NCI-H2171 (cell line): ENCODE results near the gene STIM1.

Experiments
- DNase-seq: peaks from one replicate; lab custom pipeline; 2025; lab: John Stamatoyannopoulos, UW

STIM1 gene

GRCh38 chr11:3830730-3831129 is 24.7 kb upstream of the STIM1 start:
- no peak for DNase-seq

- DNase-seq = no peak
These were observed 23.9 kb upstream of the STIM1 start for GRCh38 chr11:3831378-3832239.

GRCh38 chr11:3832816-3833215 is 22.6 kb upstream of the STIM1 start:
- no peak for DNase-seq

GRCh38 chr11:3833449-3833848 is 22.0 kb upstream of the STIM1 start:
- DNase-seq = no peak

DNA sequence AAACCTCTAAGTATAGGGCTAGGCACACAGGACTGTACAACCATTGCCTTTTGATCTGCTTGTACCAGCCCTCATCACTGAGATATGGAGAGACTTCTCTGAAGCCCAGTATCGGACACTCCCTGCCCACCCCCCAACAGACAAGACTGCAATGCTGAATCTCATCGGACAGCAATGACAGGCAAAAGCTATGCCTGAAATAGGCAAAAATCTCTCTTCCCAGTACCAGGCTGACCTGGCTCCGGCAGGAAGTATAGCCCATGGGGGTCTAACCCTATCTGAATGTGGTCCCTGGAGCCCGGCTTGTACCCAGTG is 21.2 kb upstream of the STIM1 start:
- no peak for DNase-seq

DNA sequence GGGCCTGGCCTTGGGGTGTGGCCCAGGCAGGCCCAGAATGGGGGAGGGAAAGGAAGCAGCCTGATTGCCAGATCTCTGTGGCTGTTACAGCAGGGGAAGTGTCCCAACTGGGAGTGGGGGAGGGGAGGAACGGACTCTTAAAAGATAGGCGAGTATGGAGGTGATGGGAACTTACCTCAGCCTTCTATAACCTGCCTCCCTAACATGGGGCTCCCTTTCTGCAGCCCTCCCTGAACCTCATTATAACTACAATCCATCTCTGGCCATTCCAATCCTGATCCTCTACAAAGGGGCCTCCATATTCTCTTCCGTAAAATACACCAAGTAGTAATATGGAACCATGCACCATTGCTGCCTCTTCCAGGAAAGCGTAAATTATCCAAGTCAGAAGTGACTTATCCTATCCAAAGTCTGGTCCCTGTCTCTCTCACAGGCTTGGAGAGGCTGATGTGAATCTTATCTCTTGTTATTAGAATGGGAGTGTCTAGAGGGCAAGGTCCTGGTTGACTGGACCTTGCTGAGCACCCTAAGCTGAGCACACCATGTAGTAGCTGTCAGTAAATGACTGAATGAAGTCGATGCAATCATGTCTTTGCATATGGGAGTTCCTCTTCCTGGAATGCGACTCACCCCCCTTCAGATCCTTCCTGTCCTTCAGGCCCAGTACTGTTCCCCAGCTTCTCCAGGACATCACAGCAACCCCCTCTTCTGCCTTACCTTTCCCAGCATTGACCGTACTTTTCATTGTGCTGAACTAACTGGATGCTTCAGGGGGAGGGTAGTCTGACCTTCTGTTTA is 20.6 kb upstream of the STIM1 start:
- no peak for DNase-seq

- no peak for DNase-seq
These were observed 19.7 kb upstream of the STIM1 start for GRCh38 chr11:3835751-3836150.

- DNase-seq = no peak
These were observed 18.6 kb upstream of the STIM1 start for GRCh38 chr11:3836903-3837302.

DNA sequence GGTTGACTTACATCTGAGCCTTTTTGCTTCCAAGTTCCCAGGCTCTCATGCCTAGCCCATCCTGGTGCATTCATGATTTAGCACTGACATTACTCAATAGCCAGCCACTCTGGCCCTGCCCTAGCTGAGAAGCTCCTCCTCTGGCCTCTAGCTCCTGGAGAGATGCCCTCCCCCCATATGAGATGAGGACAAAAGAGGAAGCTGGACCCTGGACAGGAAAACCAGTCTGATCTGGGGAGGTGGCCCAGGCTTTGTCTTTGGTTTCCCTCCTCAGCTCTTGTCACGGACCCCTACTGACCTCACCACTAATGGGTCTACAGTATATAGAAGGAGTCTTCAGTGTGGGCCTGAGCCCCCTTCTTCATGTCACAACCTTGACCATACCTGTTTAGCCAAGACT is 17.7 kb upstream of the STIM1 start:
- DNase-seq = no peak

- DNase-seq = no peak
These were observed 17.0 kb upstream of the STIM1 start for GRCh38 chr11:3838504-3838903.

GRCh38 chr11:3840004-3840869 is 15.2 kb upstream of the STIM1 start:
- DNase-seq = no peak

DNA sequence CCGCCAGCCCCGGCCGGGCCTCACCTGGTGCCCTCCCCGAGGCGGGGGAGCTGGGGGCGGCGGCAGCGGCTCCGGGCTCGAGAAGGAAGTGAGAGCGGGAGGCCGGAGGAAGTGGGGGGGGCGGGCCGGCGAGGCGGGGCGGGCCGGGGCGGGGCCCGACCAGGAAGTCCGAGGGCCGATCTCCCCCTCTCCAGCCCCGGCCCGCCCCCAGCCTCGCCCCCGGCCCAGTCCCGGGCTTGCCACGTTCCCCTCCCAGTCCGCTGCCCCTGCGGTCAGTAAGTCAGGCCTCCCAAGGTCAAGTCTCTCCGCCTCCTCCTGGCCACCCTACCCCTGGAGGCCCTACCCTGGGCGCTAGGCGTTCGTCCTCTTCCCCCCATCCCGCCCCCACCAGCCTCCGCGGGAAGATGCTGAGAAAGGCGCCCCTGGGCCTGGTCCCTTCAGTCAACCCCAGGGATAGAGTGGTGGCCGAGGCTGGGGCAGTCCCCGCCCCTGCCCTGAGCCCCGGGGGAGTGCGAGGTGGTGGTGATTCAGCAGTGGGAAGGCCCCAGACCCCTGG is 14.5 kb upstream of the STIM1 start, which contains the start of gene RHOG:
Gene RHOG (minus strand): TSS at position 90 of the 556 bp plus-strand sequence. CDS start 12,821 bp downstream, outside the sequence.
- no peak for DNase-seq

DNA sequence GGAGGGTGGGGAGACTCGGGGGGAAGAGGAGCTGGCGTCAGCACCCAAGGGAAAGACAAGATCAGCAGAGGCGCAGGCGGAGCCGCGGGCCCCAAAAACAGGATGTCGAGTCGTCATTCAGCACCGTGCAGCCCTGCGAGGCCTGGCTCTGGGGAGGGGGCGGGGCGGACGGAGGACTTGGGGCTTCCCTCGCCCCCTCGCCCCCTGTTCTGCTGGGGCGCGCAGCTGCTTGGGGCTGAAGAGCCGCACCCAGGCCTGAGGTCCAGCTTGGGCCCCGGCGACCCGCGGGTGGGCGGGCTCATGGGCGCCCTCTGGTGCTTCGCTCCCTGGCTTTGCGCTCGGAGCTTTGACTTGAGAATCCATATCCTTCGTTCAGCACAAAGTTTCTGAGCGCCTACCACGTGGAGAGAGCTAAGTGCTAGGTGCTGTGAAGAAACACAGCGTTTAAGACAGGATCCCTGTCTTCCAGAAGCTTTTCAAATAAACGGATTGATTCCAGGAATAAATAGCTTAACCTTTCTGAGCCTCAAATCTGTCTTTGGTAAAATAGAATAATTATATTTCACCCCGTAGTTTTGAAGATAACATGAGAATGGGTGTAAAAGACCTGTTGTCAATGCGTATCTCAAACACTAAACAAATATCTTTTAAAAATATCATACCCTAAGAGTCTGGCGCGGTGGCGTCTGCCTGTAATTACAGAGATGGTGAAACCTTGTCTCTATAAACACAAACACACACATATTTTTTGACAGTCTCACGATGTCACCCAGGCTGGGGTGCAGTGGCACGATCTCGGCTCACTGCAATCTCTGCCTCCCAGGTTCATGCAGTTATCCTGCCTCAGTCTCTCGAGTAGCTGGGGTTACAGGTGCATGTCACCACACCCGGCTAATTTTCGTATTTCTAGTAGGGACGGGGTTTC is 13.8 kb upstream of the STIM1 start:
- DNase-seq = peak; percentile 52

GRCh38 chr11:3843326-3843725 is 12.1 kb upstream of the STIM1 start:
- DNase-seq = no peak

GRCh38 chr11:3845246-3845645 is 10.2 kb upstream of the STIM1 start:
- no peak for DNase-seq

GRCh38 chr11:3845670-3846069 is 9.8 kb upstream of the STIM1 start:
- no peak for DNase-seq

DNA sequence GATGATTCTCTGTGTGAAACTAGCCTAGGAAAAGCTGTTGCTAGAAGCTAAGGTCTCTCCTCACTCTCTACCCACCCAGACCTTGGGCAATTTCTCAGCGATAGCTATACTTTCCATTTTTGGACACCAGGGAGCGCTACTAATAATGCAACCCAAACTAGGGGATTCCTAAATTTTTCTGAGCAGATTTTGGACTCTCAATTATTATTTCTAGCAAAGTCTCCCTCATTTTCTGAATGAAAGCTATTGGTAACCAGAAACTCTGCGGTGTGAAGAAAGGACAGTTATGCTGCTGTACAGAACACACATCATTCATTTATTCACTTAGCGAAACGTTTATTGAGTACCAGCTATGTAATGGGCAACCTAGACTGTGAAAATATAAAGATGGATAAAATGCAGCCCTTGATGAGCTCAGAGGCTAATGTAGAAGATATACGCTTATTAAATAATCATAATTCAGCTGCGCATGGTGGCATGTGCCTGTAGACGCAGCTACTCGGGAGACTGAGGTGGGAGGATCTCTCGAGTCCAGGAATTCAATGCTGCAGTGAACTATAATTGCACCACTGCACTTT is 6.1 kb upstream of the STIM1 start:
- no peak for DNase-seq

DNA sequence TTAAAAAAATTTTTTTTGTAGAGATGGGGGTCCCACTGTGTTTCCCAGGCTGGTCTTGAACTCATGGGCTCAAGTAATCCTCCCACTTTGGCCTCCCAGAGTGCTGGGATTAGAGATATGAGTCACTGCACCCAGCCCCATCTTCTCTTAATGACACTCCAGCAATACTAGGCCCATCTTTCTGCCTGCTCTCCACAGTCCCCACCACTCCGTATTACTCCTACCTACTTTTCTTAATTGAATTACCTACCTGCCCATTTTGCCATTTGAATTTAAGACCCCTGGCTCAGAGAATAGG is 2.0 kb upstream of the STIM1 start:
- no peak for DNase-seq

GRCh38 chr11:3853899-3854659 is 1.4 kb upstream of the STIM1 start:
- DNase-seq = no peak

- no peak for DNase-seq
These were observed 846 bp upstream of the STIM1 start for GRCh38 chr11:3854660-3854976.
